Activated naive CD4-positive, alpha-beta T cell (primary cell): ENCODE data around the gene GGTLC2.
"Not testable (repeated sequence)": the region's sequence is repeated elsewhere in the genome, so short reads cannot be mapped to it uniquely, and the experiment has no call there.

Experiments used
- DNase-seq, 4 experiments: peaks; one replicate each; lab custom pipeline; 2025; lab: John Stamatoyannopoulos, UW

The GGTLC2 gene

DNA sequence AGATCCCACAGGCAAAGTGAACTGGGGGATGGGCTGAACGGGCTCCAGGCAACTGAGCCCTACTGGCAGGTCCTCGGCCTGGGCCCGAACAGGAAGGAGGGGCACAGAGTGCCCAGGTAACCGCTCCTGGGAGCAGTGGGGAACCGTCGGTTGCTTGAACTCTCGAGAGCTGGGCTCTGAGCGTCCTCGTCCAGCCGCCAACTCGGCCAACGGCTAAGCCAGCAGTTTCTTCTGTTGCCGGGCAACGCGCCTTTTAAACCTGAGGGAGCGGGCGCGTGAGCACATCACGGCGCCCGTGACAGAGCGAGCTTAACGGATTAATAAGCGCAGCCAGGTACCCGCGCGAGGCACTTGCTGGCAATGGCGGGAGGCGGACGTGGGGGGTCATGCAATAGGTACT lies at the start of gene GGTLC2:
Gene GGTLC2, plus strand, starts transcription at position 301 of the 400 bp plus-strand sequence. CDS start 1,732 bp downstream, outside the sequence.
- DNase-seq: not testable (repeated sequence)

- no peak for DNase-seq
Measured at GRCh38 chr22:22595001-22595835, 49.2 kb upstream of the GGTLC2 start.

GRCh38 chr22:22598144-22598543 lies 46.3 kb upstream of the GGTLC2 start:
- DNase-seq: no peak

DNA sequence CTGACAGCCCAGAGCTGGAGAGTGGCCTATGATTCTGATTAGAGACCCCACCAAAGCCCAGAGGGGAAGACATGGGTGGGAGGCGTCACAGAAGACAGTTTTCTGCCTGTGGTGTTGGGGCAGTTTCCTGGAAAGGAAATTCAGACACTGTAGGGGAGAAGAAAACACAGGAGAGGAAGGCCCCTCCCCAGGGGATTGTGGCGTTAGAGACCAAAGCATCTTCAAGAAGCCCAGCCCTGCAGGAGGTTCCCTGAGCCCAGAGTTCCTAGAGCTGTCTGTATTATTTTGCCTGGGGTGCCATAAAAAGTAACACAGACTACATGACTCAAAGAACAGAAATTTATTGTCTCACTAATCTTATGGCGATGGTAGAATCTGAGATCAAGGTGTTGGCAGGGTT lies 45.2 kb upstream of the GGTLC2 start:
- DNase-seq: no peak

DNA sequence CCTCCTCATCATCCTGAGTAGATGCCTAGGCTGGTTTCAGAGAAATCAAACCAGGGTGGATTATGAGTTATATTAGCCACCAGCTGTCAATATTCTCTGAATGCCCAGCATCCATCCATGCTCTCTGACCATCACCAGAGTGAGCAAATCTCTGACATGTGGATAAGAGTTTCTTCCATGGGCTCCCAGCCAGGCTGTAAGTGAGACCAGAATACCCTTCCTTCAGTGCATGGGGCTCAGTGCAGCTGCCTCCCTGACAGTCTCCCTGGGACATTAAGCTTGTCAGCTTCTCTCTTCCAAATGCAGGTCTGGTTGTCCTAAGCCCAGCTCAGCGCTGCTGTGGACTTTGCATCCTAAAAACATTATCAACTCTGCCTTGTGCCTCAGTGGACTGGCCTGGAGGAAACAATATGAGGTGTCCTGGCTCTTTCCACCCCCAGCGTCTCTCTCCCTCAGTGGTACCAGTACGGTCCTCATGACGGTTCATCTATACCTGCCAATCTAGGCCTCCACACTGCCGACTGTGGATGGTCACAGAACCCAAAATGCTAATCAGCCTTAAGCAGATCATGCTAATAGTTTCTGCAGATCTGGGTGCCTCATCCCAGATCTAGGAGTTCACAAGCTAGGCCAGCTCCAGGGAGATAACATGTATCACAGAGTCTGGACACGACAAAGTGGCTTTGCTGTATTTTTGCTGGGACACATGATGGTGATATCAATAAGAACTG lies 43.7 kb upstream of the GGTLC2 start:
- DNase-seq: no peak

DNA sequence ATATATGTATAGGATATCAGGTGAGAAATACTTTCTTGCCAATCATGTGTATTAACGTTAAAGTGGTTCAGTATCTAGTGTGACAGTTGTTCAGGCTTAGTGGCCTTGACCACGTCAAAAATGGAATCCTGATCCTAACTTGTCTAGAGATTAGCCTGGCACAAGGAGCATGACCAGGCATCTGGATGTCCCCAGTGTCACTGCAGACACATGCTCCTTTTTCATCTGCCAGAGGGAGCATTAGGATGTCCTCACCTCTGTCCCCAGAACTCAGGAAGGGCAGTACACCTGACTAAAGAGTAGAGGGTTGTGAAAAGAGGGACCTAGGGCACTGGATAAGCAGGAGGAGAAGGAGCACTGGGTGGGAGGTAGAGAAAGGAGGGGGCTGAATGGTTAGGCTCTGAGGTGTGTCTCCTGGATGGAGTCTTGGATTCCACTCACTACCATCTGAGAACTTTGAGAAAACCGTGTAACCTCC lies 40.9 kb upstream of the GGTLC2 start:
- DNase-seq: no peak

DNA sequence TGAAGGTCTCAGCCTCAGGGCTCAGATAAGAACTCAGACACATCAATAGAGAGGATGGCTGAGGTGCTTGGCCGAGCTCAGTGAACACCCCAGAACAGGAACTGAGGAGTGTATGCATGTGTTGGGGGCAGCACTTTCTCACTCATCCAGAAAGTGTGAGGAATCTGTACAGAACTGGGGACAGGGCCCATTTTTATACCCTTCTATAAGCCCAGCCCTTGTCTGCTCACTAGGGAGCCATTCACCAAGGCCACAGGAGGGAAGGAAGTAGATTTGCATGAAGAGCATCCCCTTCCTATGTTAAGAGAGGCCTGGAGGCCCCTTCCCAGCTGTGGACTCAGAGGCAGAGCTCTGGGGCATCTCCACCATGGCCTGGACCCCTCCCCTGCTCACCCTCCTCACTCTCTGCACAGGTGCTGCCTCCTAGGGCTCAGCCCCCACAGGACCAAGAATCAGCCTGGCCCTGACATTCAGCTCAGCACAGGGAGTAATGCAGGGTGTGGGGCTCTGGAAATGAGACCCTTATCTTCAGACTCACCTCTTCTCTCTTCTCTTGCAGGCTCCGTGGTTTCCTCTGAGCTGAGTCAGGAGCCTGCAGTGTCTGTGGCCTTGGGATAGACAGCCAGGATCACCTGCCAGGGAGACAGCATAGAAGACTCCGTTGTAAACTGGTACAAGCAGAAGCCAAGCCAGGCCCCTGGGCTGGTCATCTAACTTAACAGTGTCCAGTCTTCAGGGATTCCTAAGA lies 39.9 kb upstream of the GGTLC2 start:
- no peak for DNase-seq

DNA sequence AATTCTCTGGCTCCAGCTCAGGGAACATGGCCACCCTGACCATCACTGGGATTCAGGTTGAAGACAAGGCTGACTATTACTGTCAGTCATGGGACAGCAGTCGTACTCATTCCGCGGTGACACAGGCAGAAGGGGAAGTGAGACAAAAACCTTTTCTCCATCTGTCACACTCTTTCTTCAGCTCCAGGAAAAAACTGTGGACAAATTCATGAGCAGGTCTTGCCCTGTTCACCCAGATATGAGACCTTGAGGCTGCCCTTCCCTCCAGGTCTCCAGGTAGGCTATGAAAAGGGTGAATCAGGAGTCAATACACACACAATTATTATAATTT lies 39.4 kb upstream of the GGTLC2 start:
- no peak for DNase-seq

GRCh38 chr22:22608022-22608421 lies 36.4 kb upstream of the GGTLC2 start:
- not testable (repeated sequence) for DNase-seq

DNA sequence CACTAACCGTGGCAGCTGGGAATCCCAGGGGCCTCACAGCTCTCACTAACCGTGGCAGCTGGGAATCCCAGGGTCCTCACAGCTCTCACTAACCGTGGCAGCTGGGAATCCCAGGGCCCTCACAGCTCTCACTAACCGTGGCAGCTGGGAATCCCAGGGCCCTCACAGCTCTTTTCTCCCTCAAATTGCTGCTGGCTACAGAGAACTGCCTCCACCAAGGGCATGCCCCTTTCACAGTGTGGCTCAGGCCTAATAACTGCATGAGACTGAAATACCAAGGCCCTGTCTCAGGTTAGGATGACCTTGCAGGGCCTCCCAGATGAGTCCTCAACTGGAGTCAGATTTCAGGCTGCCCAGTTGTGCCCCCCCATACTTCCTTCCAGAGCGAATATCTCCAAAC lies 35.1 kb upstream of the GGTLC2 start:
- no peak for DNase-seq

- no peak for DNase-seq
Measured at GRCh38 chr22:22612516-22612915, 31.9 kb upstream of the GGTLC2 start.

- no peak for DNase-seq
Measured at GRCh38 chr22:22614065-22614464, 30.3 kb upstream of the GGTLC2 start.

GRCh38 chr22:22616636-22617035 lies 27.8 kb upstream of the GGTLC2 start:
- DNase-seq: no peak

GRCh38 chr22:22618448-22618847 lies 26.0 kb upstream of the GGTLC2 start:
- DNase-seq: no peak

DNA sequence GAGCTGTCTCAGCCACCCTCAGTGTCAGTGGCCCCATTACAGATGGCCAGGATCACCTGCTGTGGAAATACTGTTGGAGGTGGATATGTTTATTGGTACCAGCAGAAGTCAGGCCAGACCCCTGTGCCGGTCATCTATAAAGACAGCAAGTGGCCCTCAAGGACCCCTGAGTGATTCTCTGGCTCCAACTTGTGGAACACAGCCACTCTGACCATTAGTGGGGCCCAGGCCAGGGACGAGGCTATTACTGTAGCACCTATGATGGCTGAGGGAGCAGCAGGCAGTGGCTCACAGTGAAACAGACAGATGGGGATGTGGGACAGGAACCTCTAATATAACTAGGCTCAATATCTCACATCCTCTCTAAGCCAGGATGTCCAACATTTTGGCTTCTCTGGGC lies 25.5 kb upstream of the GGTLC2 start:
- no peak for DNase-seq

DNA sequence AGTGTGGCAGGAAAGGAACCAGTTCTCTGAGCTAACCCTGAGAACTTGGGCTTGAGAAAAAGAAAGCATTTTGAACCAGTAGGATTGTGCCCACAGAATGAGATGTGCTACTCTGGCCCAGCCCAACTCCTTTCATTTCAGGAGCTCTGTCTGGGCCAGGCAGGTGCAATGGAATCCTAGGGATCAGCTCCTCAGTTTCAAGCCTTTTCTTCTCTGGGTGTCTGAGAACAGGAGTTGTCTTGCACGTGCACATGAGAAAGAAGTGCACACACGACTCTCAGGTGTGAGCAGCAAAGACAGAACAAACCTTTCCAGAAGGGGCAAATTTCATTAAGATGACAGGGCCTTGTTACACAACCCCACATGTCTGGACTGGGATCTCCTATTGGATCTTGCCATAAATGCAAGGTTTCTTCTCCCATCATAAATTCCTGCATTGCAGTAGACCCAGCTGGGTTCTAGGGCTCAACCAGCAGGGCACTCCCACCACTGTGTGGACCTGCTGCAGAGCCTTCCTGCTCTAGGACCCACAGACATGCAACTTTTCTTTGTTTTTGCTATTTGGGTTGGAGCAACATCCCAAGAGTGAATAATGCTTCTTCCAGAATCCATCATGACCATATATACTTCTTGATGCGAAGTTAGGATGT lies 24.5 kb upstream of the GGTLC2 start:
- no peak for DNase-seq

- DNase-seq: not testable (repeated sequence)
Measured at GRCh38 chr22:22628546-22629495, 15.6 kb upstream of the GGTLC2 start.

GRCh38 chr22:22631223-22631652 lies 13.2 kb upstream of the GGTLC2 start:
- not testable (repeated sequence) for DNase-seq

DNA sequence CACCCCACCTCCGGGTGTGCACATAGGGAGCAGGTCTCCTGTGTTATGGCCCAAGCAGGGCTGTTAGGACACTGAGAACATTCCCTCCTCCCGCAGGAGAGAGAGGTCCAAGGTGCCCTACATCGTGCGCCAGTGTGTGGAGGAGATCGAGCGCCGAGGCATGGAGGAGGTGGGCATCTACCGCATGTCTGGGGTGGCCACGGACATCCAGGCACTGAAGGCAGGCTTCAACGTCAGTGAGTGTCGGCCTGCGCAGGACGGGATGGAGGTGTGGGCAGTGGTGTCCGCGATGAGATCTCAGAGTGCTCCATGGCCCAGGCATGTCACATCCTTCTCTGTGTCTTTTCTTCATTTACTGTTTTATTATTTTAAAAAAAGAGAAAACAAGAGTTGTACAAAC lies 12.2 kb upstream of the GGTLC2 start:
- DNase-seq: not testable (repeated sequence)

DNA sequence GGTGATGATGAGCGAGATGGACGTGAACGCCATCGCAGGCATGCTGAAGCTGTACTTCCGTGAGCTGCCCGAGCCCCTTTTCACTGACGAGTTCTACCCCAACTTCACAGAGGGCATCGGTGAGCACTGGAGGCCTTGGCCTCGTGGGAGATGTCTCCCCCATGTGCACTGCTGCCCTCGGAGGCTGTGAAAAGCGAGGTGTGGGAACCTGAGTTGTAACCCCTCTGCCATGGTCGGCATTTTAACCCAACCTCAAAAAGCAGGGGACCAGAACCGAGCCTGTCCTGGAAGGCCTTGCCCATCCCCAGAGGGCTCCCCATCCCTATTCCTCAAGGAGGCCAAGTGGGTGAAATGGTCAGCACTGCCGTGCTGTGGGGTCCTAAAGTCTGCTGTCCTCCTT lies 10.9 kb upstream of the GGTLC2 start:
- not testable (repeated sequence) for DNase-seq

GRCh38 chr22:22636260-22636659 lies 8.2 kb upstream of the GGTLC2 start:
- peak in 1 of 4 experiments; percentile 7 for DNase-seq
